Nephron (organoid): Measurements from ENCODE around the gene ANKEF1.
A peak's percentile ranks its signal among the peaks of the same experiment; 100 is the strongest.

Source experiments
- H3K27ac Mint-ChIP-seq, 3 experiments: 2 replicates each; pipeline ENCODE4 v1.8.0; 2020; ENCODE audit warnings: mixed read lengths in 3 of 3, mild to moderate bottlenecking in 2 of 3, moderate library complexity in 1 of 3
- H3K27me3 Mint-ChIP-seq: 2 replicates; pipeline ENCODE4 v1.8.0; 2021; ENCODE audit warnings: low read depth, mild to moderate bottlenecking, moderate library complexity, mixed read lengths
- H3K36me3 Mint-ChIP-seq: 2 replicates; pipeline ENCODE4 v1.8.0; 2020; ENCODE audit warnings: low read depth, mixed read lengths
- H3K4me1 Mint-ChIP-seq: 2 replicates; pipeline ENCODE4 v1.8.0; 2020; ENCODE audit warnings: mixed read lengths
- H3K4me3 Mint-ChIP-seq, 3 experiments: 2 replicates each; pipeline ENCODE4 v1.8.0; 2020; ENCODE audit warnings: mild to moderate bottlenecking in 3 of 3, mixed read lengths in 3 of 3, moderate library complexity in 2 of 3
- H3K9me3 Mint-ChIP-seq: 2 replicates; pipeline ENCODE4 v1.8.0; 2020; ENCODE audit warnings: mixed read lengths
- TF ChIP-seq, protein P1 (sequence below), 3 experiments: fragments of 200-600 bp; sonication (generic); IDR thresholded peaks; one replicate each; pipeline ENCODE4 v1.5.0; 2021; ENCODE audit warnings: antibody characterized with exemption in 3 of 3; ENCODE audit not compliant: unreplicated experiment in 3 of 3

ANKEF1 gene

GRCh38 chr20:10075606-10076005, 40.8 kb downstream of the ANKEF1 start:
- Mint-ChIP-seq H3K4me3 (no peak overlapping the region), H3K27me3 (no peaks in the 10 kb centered on the region), H3K9me3 (no peaks in the 10 kb centered on the region), H3K4me1 (peaks cover 12% of the 10 kb centered on the region), H3K27ac (no peak overlapping the region), H3K36me3 (no peaks in the 10 kb centered on the region)
- TF ChIP-seq, protein P1, sequence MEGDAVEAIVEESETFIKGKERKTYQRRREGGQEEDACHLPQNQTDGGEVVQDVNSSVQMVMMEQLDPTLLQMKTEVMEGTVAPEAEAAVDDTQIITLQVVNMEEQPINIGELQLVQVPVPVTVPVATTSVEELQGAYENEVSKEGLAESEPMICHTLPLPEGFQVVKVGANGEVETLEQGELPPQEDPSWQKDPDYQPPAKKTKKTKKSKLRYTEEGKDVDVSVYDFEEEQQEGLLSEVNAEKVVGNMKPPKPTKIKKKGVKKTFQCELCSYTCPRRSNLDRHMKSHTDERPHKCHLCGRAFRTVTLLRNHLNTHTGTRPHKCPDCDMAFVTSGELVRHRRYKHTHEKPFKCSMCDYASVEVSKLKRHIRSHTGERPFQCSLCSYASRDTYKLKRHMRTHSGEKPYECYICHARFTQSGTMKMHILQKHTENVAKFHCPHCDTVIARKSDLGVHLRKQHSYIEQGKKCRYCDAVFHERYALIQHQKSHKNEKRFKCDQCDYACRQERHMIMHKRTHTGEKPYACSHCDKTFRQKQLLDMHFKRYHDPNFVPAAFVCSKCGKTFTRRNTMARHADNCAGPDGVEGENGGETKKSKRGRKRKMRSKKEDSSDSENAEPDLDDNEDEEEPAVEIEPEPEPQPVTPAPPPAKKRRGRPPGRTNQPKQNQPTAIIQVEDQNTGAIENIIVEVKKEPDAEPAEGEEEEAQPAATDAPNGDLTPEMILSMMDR (IDR thresholded peaks at IDR 0.05; ENCODE audit: unreplicated experiment in 3 of 3) = no peak

GRCh38 chr20:10076126-10077080, 41.6 kb downstream of the ANKEF1 start:
- Mint-ChIP-seq H3K4me1 (peaks cover 12% of the 10 kb centered on the region), H3K27me3 (no peaks in the 10 kb centered on the region), H3K9me3 (no peaks in the 10 kb centered on the region), H3K36me3 (no peaks in the 10 kb centered on the region), H3K27ac (no peak overlapping the region), H3K4me3 (no peak overlapping the region)
- TF ChIP-seq, protein P1 (IDR thresholded peaks at IDR 0.05; ENCODE audit: unreplicated experiment in 3 of 3) = no peak

- H3K4me3 Mint-ChIP-seq = no peak overlapping the region
- TF ChIP-seq, protein P1 (IDR thresholded peaks at IDR 0.05; ENCODE audit: unreplicated experiment in 3 of 3) = peak in 1 of 3 experiments; percentile 18
- H3K9me3 Mint-ChIP-seq = no peaks in the 10 kb centered on the region
- peaks cover 12% of the 10 kb centered on the region for H3K4me1 Mint-ChIP-seq
- H3K27ac Mint-ChIP-seq = no peak overlapping the region
- no peaks in the 10 kb centered on the region for H3K27me3 Mint-ChIP-seq
- H3K36me3 Mint-ChIP-seq = no peaks in the 10 kb centered on the region
Observed at GRCh38 chr20:10077081-10077471, 42.3 kb downstream of the ANKEF1 start.

GRCh38 chr20:10077886-10078285, 43.1 kb downstream of the ANKEF1 start:
- no peak overlapping the region for H3K27ac Mint-ChIP-seq

GRCh38 chr20:10078403-10078802, 43.6 kb downstream of the ANKEF1 start:
- TF ChIP-seq, protein P1 (IDR thresholded peaks at IDR 0.05; ENCODE audit: unreplicated experiment in 3 of 3) = no peak
- H3K4me1 Mint-ChIP-seq = peaks cover 12% of the 10 kb centered on the region
- no peak overlapping the region for H3K4me3 Mint-ChIP-seq
- no peak overlapping the region for H3K27ac Mint-ChIP-seq
- no peaks in the 10 kb centered on the region for H3K36me3 Mint-ChIP-seq
- no peaks in the 10 kb centered on the region for H3K9me3 Mint-ChIP-seq
- no peaks in the 10 kb centered on the region for H3K27me3 Mint-ChIP-seq

More at GRCh38 chr20:10077886-10078285, 43.1 kb downstream of the ANKEF1 start:
- Mint-ChIP-seq H3K4me3 (no peak overlapping the region), H3K4me1 (peaks cover 12% of the 10 kb centered on the region), H3K9me3 (no peaks in the 10 kb centered on the region), H3K36me3 (no peaks in the 10 kb centered on the region), H3K27me3 (no peaks in the 10 kb centered on the region)
- TF ChIP-seq, protein P1 (IDR thresholded peaks at IDR 0.05; ENCODE audit: unreplicated experiment in 3 of 3) = no peak
